Adrenal gland (tissue), 5 donors: ENCODE data around the gene SLC5A1.

Experiments used
- POLR2A ChIP-seq, 2 donors: fragments of 450-650 bp; IDR thresholded peaks; one replicate each; pipeline ENCODE4 v1.6.1; 2017; ENCODE audit warnings: antibody characterized with exemption in 2 of 2, mild to moderate bottlenecking in 2 of 2, moderate library complexity in 1 of 2
- TF ChIP-seq, protein P1 (sequence below), 6 experiments: fragments of 450-650 bp in 4 of 6; fragments of 200-600 bp in 2 of 6; sonication (generic) in 1 of 6; IDR thresholded peaks; 1 replicate in 5 of 6; 2 replicates in 1 of 6; pipeline versions ENCODE4 v1.5.1 to v1.8.0; 2016 to 2021; ENCODE audit warnings: antibody characterized with exemption in 6 of 6, mild to moderate bottlenecking in 2 of 6, moderate library complexity in 1 of 6
- donor health status: DM: no; HTN: no; CAD: no.

DNA sequence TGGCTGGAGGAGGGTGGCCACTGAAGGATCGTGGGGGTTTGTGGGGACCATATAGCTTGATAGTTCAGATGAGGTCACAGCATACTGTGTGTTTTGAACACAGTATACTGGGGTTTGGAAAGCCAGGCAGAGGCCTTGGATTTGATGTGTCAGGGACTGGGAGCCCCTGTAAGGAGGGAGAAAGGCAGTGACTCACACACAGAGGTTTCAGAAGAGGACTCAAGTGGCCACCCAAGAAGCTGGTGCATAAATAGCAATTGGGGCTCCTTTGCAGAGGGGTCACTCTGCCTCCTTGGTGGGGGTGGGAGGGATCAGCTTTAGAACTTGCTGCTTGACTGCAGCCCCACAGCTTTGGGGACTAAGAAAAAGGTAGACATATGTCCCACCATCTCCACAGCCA, 39.3 kb downstream of the SLC5A1 start:
- no peak for TF ChIP-seq POLR2A (IDR thresholded peaks at IDR 0.05)
- TF ChIP-seq, protein P1, sequence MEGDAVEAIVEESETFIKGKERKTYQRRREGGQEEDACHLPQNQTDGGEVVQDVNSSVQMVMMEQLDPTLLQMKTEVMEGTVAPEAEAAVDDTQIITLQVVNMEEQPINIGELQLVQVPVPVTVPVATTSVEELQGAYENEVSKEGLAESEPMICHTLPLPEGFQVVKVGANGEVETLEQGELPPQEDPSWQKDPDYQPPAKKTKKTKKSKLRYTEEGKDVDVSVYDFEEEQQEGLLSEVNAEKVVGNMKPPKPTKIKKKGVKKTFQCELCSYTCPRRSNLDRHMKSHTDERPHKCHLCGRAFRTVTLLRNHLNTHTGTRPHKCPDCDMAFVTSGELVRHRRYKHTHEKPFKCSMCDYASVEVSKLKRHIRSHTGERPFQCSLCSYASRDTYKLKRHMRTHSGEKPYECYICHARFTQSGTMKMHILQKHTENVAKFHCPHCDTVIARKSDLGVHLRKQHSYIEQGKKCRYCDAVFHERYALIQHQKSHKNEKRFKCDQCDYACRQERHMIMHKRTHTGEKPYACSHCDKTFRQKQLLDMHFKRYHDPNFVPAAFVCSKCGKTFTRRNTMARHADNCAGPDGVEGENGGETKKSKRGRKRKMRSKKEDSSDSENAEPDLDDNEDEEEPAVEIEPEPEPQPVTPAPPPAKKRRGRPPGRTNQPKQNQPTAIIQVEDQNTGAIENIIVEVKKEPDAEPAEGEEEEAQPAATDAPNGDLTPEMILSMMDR (IDR thresholded peaks at IDR 0.05), result no peak
